T1000 (cell line): ENCODE data around the gene UMODL1.
"Not testable (repeated sequence)": the region's sequence is repeated elsewhere in the genome, so short reads cannot be mapped to it uniquely, and the experiment has no call there.

Source experiments
- DNase-seq: peaks from one replicate; lab custom pipeline; 2025; ENCODE audit warnings: mixed read lengths; lab: John Stamatoyannopoulos, UW

Gene UMODL1

GRCh38 chr21:42164064-42164789 is 93.1 kb downstream of the UMODL1 start:
- DNase-seq = no peak

- no peak for DNase-seq
Measured at GRCh38 chr21:42164818-42165217, 93.7 kb downstream of the UMODL1 start.

GRCh38 chr21:42165901-42166300 is 94.8 kb downstream of the UMODL1 start:
- DNase-seq = no peak

GRCh38 chr21:42169758-42170157 is 98.6 kb downstream of the UMODL1 start:
- no peak for DNase-seq

GRCh38 chr21:42171091-42172053 is 100.3 kb downstream of the UMODL1 start:
- no peak for DNase-seq

GRCh38 chr21:42172596-42173483 is 101.7 kb downstream of the UMODL1 start:
- no peak for DNase-seq

- DNase-seq = no peak
Measured at GRCh38 chr21:42174173-42174572, 103.1 kb downstream of the UMODL1 start.

GRCh38 chr21:42175110-42175710 is 104.1 kb downstream of the UMODL1 start:
- no peak for DNase-seq

- no peak for DNase-seq
Measured at GRCh38 chr21:42176859-42177258, 105.7 kb downstream of the UMODL1 start.

GRCh38 chr21:42179316-42179715 is 108.2 kb downstream of the UMODL1 start:
- DNase-seq = no peak

- not testable (repeated sequence) for DNase-seq
Measured at GRCh38 chr21:42180001-42180400, 108.9 kb downstream of the UMODL1 start.

- no peak for DNase-seq
Measured at GRCh38 chr21:42182713-42183371, 111.7 kb downstream of the UMODL1 start.

GRCh38 chr21:42183374-42184266 is 112.5 kb downstream of the UMODL1 start:
- no peak for DNase-seq

GRCh38 chr21:42186591-42186990 is 115.5 kb downstream of the UMODL1 start:
- DNase-seq = no peak

GRCh38 chr21:42187976-42188653 is 117.0 kb downstream of the UMODL1 start:
- DNase-seq = no peak

GRCh38 chr21:42188663-42189062 is 117.5 kb downstream of the UMODL1 start:
- no peak for DNase-seq

- DNase-seq = no peak
Measured at GRCh38 chr21:42189431-42189830, 118.3 kb downstream of the UMODL1 start.

- DNase-seq = no peak
Measured at GRCh38 chr21:42189860-42190485, 118.9 kb downstream of the UMODL1 start.

GRCh38 chr21:42190486-42190863 is 119.4 kb downstream of the UMODL1 start:
- DNase-seq = no peak
